Retina (tissue), 1 donor: ENCODE results near the gene TMEM63A.
"Not testable (repeated sequence)": the region's sequence is repeated elsewhere in the genome, so short reads cannot be mapped to it uniquely, and the experiment has no call there.

Experiments used
- DNase-seq: peaks from one replicate; pipeline ENCODE4 v3.0.0-alpha.2; 2016

Gene TMEM63A

GRCh38 chr1:225843426-225843795, 38.8 kb downstream of the TMEM63A start:
- DNase-seq, result no peak

GRCh38 chr1:225842788-225843425, 39.3 kb downstream of the TMEM63A start:
- DNase-seq, result no peak

DNA sequence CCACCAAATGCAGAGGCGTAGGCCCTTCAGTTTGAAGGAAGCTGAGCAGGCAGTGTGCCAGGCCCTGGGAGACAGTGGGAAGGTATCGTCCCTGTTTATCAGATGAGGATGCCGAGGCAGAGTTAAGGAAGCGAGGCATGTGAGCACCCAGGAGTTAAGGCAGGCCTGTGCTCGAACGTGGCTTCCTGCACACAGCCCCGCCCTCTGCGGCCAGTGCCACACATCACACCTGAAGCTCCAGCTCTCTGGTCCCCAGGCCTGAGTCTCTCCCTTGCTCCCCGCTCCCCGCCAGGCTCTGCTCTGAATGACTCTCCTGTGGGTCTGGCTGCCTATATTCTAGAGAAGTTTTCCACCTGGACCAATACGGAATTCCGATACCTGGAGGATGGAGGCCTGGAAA, 40.1 kb downstream of the TMEM63A start:
- no peak for DNase-seq

GRCh38 chr1:225840713-225841112, 41.5 kb downstream of the TMEM63A start:
- no peak for DNase-seq

- no peak for DNase-seq
These were observed 42.0 kb downstream of the TMEM63A start for GRCh38 chr1:225840223-225840610.

DNA sequence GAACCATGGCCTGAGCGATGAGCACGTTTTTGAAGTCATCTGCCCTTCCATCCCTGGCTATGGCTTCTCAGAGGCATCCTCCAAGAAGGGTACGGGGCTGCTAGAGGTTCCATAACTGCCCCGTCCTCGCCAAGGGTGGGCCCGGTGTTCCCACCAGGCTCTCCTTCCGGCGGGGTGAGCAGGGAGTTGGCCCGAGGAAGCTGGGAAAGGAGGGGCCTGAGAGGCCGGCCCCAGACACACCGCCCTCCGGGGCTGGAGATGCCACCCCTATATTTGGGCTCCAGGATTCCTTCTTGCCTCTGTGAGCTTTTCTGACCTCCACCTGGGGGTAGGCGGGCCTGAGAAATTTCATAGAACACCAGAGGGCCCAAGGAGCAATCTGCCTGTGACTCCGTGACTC, 43.4 kb downstream of the TMEM63A start:
- DNase-seq, result no peak

DNA sequence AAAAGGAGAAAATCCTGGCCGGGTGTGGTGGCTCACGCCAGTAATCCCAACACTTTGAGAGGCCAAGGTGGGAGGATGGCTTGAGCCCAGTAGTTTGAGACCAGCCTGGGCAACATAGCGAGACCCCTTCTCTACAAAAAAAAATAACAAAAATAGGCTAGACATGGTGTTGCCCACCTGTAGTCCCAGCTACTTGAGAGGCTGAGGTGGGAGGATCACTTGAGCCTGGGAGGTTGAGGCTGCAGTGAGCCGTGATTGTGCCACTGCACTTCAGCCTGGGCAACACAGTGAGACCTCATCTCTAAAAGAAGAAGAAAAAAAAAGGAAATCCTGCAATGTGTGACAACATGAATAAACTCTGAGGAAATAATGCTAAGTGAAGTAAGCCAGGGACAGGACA, 45.9 kb downstream of the TMEM63A start:
- not testable (repeated sequence) for DNase-seq

DNA sequence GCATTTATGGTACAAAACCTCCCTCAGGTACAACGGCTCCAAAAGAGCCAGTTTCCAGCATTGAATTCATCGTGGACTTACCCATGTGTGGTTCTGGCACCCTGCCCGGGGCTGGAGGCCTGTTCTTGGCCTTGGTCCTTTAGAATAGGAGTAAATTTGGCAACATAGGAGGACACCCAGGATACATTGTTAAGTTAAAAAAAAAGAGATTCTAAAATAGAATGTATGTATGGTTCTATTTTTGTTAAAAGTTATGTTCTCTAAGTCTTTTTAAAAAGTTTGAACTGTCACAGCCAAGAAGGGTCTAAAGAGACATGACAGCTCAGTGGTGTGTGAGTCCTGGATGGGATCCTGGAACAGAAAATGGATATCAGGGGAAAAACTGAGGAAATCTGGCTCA, 46.3 kb downstream of the TMEM63A start:
- DNase-seq, result no peak

GRCh38 chr1:225834417-225835329, 47.5 kb downstream of the TMEM63A start:
- no peak for DNase-seq

GRCh38 chr1:225830841-225831240, 51.3 kb downstream of the TMEM63A start:
- DNase-seq, result no peak

DNA sequence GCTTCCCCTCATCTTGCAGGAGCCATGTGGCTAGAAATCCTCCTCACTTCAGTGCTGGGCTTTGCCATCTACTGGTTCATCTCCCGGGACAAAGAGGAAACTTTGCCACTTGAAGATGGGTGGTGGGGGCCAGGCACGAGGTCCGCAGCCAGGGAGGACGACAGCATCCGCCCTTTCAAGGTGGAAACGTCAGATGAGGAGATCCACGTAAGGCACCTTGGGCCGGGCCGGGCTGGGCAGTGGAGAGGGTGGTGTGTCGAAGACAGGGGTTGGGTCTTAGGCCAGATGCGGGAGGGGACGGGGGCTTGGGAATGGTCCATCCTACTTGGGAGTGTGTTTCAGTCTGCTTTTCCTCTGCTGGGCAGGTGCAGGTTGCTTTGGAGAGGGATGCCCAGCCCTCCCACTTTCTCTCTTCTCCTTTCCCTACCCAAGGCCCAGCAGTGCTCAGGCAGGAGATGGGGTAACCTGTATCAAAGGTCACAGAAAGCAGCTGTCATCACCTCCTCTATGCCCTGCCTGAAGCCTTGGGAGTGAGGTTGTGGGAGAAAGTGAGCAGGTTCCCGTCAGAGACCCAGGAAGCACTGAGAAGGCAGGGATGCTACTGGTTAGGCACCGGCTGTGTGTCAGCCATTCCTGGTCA, 53.4 kb downstream of the TMEM63A start:
- DNase-seq, result no peak

GRCh38 chr1:225827076-225827475, 55.1 kb downstream of the TMEM63A start:
- no peak for DNase-seq

- no peak for DNase-seq
These were observed 56.6 kb downstream of the TMEM63A start for GRCh38 chr1:225825607-225826007.

DNA sequence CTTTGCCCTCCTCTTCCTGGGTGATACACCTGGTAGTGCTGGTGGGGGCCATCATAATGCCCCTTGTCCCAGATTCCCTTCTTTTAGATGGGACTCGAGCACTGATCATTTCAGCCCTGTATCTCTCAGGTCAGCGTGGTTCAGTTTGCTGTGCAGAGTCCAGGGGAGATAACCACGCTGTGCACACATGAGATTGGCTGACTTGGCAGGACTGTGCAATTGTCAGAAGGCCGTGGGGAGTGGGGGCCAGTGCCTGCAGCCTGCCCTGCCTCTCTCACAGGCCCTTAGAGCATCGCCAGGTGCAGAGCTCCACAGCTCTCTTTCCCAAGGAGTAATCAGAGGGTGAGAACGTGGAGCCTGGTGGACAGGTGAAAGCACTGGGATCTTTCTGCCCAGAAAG, 57.1 kb downstream of the TMEM63A start:
- no peak for DNase-seq

DNA sequence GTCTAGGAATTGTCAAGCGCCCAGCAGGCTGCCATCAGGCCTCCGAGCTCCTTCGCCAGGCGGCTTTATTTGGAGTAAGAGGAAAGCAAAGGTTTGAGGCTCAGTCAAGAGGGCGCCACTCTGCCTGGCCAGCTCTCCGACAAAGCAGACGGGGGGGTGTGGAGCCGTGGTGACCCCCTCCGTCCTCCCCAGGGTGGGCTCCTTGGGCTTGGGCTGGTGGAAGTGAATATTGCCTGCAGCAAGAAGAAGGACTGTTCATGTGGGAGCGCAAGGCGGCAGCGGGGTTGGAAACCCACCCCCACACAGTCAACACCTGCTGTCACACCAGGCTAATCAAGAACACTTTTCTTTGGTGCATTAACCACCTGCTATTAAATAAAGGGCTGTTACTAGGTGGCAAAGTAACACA, 57.6 kb downstream of the TMEM63A start:
- no peak for DNase-seq

GRCh38 chr1:225823811-225824261, 58.3 kb downstream of the TMEM63A start:
- DNase-seq, result no peak

DNA sequence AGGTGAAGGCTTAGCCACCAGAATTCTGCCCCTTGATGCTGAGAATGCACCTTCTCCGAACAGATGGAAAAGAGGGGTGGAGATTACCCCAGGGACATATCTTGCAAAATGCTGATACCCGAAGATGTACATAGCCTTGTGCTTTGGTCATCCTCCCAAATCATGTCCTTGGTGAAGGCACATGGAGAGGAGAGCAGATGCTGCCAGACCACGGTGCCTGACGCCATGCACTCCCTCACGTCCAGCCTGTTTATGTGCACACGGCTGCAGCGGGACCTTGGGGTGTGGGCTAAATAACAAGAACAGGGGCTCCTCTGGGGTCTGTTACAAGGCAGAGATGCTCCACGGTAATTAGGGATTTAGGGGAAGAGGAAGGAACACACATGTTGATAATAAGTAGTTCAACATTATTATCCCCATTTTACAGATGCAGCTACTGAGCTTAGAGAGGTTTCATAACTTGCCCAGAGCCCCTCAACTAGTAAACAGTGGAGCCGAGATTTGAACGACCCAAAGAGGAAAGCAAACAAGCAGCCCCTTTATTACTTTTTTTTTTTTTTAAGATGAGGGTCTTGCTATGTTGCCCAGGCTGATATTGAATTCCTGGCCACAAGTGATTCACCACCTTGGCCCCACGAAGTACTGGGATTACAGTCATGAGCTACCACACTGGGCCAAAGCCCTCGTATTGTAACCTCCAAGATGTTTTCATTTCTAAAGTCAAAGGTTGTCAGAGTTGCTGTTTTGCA, 59.4 kb downstream of the TMEM63A start:
- DNase-seq, result no peak

- no peak for DNase-seq
These were observed 61.6 kb downstream of the TMEM63A start for GRCh38 chr1:225820522-225821120.

DNA sequence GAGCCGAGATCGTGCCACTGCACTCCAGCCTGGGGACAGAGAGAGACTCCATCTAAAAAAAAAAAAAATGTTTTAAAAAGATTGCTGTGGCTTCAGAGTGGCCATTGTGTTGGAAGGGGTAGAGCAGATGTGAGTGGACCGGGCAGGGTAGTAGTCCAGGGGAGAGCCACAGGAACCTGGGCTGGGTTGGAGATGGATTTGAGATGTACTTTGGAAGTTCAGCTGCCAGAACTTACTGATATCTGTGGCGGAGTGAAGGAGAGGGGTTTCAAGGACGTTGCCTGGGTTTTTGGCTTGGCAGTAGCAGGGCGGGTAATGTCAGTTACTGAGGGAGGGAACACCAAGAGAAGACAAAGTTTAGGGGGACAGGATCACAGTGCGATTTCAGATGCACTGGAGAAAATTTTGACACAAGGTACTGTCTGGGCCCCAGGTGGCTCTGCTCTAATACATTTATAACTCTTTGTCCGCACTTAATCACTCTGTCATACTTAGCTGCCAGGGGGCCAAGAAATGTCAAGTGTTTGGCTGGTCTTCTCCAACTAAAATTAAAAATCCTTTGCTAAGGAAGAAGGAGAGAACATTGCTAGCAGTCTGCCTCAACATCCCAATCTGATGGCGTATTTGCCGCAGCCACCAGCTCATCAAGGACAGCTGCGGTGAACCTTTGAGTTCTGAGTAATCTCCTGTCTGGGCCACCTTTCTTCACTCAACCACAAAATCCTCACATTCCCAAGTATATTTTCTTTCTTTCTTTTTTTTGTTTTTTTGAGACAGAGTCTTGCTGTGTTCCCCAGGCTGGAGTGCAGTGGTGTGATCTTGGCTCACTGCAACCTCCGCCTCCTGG, 62.6 kb downstream of the TMEM63A start:
- DNase-seq, result no peak

GRCh38 chr1:225818229-225818628, 64.0 kb downstream of the TMEM63A start:
- no peak for DNase-seq

DNA sequence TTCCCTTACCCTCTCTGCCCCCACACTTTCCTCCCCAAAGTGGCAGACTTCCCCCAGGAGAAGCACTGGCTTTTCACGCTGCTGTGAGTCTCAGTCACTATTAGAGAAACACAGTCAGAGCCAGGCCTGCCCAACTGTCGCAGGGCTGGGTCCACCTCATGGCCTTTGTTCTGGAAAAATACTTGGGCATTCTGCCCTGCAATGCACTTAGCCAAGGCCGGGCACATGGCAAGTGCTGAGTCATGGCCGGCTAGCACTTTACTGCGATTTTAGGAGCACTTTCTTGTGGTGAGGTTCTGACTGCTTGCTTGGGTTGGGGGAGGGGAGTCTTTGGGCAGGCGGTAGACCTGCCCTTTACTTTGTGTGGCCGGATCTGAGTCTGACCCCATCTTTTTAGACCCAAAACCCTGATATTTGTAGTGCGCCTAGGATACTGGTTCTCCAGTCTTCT, 64.5 kb downstream of the TMEM63A start:
- DNase-seq, result peak; percentile 17
